Endothelial cell of hepatic sinusoid (primary cell): Measurements from ENCODE around the gene CCDC71L.

Experiments used
- in situ Hi-C: cut with HindIII; loops from 2 replicates; pipeline ENCODE4 v1.10.0; 2017; ENCODE audit warnings: low sequenced_read_pairs

CCDC71L gene

DNA sequence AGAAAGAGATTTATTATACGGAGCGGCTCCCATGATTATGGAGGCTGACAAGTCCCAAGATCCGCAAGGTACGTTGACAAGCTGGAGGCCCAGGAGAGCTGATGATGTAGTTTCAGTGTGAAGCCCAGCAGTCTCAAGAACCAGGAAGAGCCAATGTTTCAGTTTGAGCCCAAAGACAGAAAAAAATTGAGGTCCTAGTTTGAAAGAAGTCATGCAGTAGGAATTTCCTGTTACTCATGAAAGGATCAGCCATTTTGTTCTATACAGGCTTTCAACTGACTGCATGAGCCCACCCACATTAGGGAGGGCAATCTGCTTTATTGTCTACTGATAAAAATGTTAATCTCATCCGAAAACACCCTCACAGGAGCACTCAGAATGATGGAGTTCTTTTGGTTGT is 51.5 kb downstream of the CCDC71L start:
- in situ Hi-C loops, result no loop called here

- in situ Hi-C loops, result no loop called here
Measured at GRCh38 chr7:106608661-106609060, 52.3 kb downstream of the CCDC71L start.
